GM10847 (cell line): Measurements from ENCODE around the gene KRT37.

Experiments used
- POLR2A ChIP-seq: IDR thresholded peaks from 2 replicates; pipeline ENCODE4 v1.6.1; 2011; ENCODE audit not compliant: insufficient read length; ENCODE audit errors: extremely low read depth

Gene KRT37

GRCh38 chr17:41417127-41417526, 7.3 kb downstream of the KRT37 start:
- no peak for TF ChIP-seq POLR2A

GRCh38 chr17:41416479-41416878, 7.9 kb downstream of the KRT37 start:
- no peak for TF ChIP-seq POLR2A

GRCh38 chr17:41415833-41416335, 8.5 kb downstream of the KRT37 start:
- no peak for TF ChIP-seq POLR2A

DNA sequence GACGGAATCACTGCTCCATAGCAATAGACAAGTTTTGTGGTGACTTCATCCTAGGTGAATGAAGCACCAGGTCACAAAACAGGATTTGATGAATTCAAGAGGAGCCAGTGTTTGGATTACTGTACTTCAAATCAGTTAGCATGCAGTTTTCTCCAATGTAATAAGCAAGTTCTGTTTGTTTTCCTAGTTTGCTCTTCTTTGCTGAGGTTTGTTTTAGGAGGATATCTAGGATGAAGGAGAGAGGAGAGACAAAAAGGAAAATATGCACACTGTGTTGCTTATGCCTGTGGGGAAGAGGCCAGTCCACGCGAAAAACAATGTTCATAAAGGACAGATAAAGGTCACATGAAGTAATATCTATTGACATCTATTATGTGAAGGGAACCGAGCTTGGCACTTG, 9.0 kb downstream of the KRT37 start:
- no peak for TF ChIP-seq POLR2A

DNA sequence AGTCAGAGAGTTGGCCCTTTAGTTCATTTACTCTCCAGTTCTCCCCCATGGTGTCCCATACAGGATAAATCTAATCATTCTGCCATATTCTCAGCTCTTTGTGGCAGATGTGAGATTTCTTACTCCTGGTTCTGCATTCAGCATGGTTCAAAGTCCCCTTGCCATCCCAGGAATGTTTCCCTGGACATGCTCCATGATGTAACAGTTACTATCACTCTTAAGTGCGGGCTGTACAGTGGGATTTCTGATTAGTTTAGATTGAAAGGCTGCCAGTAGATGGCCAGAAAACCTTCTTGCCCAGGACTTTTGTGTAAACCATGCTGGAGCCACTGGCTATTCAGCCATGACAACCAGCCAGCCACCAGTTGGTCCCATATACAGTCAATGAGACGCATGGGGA, 10.4 kb downstream of the KRT37 start:
- no peak for TF ChIP-seq POLR2A

GRCh38 chr17:41413353-41413957, 10.9 kb downstream of the KRT37 start:
- TF ChIP-seq POLR2A: no peak

DNA sequence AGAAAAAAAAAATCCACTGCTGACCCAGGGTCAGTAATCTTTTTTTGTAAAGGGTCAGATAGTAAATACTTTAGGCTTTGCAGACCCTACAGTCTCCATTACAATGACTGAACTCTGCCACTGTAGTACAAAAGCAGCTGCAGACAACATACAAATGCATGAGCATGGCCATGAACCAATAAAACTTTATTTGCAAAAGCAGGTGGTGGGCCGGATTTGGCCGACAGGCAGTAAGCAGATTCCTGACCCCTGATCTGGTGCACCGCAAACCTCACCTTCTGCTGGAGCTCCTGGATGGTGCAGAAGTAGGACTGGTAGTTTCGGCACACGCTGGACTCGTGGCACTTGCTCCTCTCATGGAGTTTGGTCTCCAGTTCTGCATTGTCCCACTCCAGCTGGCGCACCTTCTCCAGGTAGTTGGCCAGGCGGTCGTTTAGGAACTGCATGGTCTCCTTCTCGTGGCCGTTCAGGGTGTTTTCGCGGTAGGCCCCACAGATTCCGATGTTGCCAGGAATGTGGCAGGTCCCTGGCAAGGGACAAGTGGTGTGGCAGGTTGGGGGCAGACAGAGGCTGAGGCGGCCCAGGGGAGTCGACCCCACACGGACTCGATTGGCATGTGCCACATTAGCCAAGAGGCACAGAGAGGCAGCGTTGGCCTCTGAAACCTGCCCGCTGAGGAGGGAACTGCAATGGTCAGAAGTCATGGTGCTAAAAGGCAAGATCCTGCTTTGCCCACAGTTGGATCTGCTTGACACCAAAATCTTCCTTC, 13.1 kb downstream of the KRT37 start:
- no peak for TF ChIP-seq POLR2A

DNA sequence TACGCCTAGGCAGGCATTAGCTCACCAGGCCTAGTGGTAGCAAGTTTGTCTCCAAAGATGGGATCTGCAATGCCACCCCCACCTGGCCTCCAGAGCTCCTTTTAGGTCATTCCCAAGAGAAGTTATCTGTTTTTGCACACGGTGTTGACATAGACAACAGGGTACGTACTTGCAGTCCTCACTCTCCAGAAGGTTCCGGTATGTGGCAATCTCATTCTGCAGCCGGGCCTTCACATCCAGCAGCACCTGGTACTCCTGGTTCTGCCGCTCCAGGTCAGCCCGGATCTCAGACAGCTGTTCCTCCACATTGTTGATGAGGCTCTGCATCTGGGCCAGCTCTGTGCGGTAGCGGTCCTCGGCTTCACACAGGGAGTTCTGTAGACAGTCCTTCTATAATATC, 17.2 kb downstream of the KRT37 start:
- no peak for TF ChIP-seq POLR2A

- no peak for TF ChIP-seq POLR2A
Observed at GRCh38 chr17:41406205-41406604, 18.2 kb downstream of the KRT37 start.

DNA sequence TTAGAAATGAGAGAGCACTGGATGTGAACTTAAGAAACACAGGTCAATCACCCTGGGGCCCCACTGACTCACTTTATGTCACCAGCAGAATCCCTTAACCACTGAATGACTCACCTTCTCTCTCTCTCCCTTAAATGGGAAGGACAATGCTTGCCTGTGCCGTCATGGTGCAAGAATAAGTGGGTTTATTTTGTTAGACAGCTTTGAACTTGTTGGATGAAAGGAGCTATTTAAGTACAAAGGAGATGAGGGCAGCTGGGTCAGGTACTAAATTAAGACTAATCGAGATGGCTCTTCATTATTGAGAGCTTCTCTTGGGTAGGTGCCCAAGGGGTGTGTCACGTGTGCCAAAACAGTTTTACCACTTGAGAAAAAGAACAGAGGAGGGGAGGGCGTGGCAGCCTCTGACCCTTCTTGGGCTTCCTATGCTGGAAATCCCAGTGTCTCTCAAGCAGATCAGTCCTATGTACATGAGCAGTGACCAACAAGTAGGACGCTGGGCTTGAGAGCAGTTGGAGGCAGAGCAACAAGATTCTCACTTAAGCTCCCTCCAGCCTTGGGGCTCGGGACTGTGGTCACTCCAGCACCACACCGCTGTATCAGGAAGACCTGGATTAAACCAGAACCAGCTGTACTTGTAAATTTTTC, 20.2 kb downstream of the KRT37 start:
- TF ChIP-seq POLR2A: no peak

GRCh38 chr17:41403404-41404023, 20.9 kb downstream of the KRT37 start:
- no peak for TF ChIP-seq POLR2A

- TF ChIP-seq POLR2A: no peak
Observed at GRCh38 chr17:41402161-41402560, 22.2 kb downstream of the KRT37 start.

- no peak for TF ChIP-seq POLR2A
Observed at GRCh38 chr17:41396996-41397660, 27.3 kb downstream of the KRT37 start, which contains the start of gene KRT31. KRT31 (minus strand) TSS chr17:41397608; CDS start chr17:41397539, 69 bp downstream.

- TF ChIP-seq POLR2A: no peak
Observed at GRCh38 chr17:41396340-41396739, 28.0 kb downstream of the KRT37 start.

DNA sequence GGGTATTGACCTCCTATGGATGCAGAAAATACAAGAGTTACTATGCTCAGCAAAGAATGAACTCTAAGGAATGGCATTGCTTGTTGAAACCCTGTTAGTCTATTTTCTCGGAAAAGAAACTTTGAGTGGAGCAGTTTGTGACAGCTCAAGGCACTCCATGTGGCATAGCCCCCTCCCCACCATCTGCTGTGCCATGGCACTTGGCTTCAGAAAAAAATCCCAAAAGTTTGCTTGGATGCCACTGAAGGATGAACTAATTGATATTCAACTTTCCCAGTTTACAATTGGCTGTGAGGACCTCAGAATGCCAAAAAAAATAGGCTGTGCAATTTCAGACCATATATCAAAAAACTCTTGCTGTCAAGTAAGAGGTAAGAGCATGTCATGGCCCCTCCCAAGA, 28.8 kb downstream of the KRT37 start:
- no peak for TF ChIP-seq POLR2A
